M059J (cell line): ENCODE data around the gene BLVRA. TPM values are rescaled to one million over a fixed set of nuclear protein-coding genes. Genes with fewer than 3 reads are reported as not detected.
"Not testable (repeated sequence)": the region's sequence is repeated elsewhere in the genome, so short reads cannot be mapped to it uniquely, and the experiment has no call there.

Experiments used
- DNase-seq: peaks from one replicate; pipeline ENCODE4 v3.0.0-alpha.2; 2012; ENCODE audit warnings: low read depth
- total RNA-seq: library from RNA; depleted of rRNA; stranded (reverse); fragments of >200 nt; shearing (Covaris generic); gene quantifications from 2 replicates; pipeline ENCODE4 v1.2.3, GENCODE V29; 2014

The BLVRA gene
- total RNA-seq, 1 experiment from 2014 or later, result 43.6 TPM

DNA sequence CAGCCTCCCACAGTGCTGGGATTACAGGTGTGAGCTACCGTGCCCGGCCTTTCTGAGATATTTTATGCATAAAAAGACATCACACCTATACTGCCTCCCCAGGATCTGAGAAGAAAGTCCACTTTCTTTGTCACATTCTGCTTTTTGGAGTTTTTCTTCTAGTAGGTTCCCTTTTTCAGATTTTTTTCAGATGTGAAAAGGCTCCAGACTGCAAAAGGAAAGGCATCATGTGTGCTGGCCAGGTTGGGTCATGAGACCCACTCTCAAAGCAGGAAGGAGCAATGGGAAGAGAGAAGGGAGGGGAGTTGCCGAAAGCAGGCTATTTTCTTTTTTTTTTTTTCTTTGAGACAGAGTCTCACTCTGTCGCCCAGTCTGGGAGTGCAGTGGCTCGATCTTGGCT, 10.8 kb downstream of the BLVRA start:
- DNase-seq, result no peak

DNA sequence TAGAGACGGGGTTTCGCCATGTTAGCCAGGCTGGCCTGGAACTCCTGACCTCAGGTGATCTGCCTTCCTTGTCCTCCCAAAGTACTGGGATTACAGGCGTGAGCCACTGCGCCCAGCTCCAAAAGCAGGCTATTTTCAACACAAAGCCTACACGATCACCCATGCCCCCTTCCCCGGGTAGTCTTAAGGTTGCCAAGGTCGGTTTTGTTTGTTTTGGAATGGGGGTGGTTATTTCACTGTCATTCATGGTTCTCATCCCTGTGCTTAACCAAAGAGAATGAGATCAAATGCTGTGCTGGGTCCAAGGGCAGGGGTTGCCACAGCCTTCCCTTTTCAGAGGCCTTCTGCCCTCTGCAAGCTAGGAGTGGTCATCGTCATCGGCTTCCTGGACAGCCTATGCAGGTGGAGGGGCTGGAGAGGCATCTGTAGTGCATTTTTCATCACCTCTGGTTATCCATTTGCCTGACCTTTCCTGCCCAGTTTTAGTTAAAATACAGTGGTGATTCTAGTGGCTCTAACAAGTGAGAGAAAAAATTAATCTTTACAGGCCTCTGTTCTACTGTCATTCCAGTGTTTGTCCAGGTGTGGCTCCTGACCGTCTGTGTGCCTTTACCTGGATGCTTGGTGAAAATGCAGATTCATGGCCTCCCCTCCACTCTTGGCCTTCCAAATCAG, 11.4 kb downstream of the BLVRA start:
- no peak for DNase-seq

GRCh38 chr7:43771128-43771527, 12.6 kb downstream of the BLVRA start:
- DNase-seq, result no peak

- no peak for DNase-seq
These were observed 13.1 kb downstream of the BLVRA start for GRCh38 chr7:43771573-43771972.

DNA sequence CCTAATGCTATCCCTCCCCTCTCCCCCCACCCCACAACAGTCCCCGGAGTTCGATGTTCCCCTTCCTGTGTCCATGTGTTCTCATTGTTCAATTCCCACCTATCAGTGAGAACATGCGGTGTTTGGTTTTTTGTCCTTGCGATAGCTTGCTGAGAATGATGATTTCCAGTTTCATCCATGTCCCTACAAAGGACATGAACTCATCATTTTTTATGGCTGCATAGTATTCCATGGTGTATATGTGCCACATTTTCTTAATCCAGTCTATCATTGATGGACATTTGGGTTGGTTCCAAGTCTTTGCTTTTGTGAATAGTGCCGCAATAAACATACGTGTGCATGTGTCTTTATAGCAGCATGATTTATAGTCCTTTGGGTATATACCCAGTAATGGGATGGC, 14.8 kb downstream of the BLVRA start:
- DNase-seq, result not testable (repeated sequence)

DNA sequence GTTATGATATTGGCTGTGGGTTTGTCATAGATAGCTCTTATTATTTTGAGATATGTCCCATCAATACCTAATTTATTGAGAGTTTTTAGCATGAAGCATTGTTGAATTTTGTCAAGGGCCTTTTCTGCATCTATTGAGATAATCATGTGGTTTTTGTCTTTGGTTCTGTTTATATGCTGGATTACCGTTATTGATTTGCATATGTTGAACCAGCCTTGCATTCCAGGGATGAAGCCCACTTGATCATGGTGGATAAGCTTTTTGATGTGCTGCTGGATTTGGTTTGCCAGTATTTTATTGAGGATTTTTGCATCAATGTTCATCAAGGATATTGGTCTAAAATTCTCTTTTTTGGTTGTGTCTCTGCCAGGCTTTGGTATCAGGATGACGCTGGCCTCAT, 16.8 kb downstream of the BLVRA start:
- DNase-seq, result not testable (repeated sequence)

GRCh38 chr7:43778293-43779044, 20.0 kb downstream of the BLVRA start:
- not testable (repeated sequence) for DNase-seq

GRCh38 chr7:43779045-43779812, 20.7 kb downstream of the BLVRA start:
- DNase-seq, result no peak

DNA sequence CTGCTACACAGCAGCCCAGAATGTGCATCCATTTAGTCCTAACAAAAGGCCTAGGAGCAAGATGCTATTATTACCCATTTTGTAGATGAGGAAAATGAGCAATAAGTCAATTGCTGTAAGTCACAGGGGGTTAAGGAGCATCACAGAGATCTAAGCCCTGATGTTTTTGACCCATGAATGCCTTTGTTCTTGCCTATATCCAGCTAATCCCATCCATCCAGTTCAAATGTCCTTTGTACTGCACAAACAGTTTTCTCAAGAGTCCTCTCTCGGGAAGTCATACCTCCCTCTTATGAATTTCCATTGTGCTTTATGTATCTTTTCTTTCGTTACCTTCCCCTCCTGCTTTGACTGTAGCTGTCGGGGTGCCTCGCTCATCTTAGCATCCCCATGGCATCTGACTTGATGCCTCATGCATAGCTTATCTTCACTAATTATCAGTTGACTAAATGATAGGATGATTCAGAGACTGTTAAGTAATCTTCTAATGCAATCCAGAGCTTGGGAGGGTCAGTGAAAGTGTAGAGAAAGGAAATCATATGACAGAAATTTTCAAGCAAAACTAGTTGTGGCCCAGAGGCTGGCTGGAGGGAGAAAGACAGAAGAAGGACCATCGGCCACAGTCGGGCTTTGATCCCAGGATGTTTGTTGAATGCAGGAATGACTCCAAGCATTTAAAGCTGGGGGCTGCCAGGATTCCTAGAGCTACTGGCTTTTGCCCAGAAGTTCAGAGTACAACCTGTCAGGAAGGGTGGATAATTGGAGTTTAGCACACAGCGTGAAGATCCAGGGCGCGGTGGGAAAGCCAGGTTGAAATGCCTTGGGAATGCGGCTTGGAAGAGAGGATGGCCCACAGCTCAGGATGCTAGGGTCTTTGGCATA, 23.5 kb downstream of the BLVRA start:
- DNase-seq, result peak; percentile 40

DNA sequence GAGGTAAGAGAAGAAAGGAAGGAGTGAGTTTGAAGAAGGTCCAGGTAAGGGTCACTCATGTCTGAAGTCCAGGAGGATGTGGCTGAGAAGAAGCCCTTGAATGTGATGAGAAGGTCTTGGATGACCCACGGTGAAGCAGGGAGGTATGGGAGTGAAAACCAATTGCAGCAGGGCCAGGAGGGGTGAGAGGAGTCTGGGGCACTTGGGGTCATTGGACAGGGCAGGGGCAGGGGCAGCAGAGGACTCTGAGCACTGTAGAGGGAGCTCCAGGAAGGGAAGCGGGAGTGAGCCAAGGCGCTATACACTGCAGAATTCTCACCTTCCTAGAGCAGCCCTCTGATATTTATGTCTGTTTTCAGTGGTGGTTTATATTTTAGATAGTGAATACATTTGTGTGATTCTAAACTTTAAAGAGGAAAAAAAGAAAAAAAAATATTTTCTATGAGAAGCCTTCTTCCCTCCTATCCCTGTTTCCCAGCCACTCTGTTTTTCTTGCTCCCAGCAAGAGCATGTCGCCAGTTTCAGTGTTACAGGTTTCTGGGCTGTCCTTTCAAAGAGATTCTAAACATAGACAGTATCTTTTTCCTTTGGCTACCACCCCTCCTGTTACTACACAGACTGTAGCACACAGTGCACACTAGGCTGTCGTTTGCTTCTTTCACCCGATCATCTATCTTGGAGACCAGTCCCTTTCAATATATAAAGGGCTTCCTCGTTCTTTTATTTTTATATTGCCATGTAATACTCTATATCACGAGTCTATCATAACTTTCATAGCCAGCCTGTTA, 24.5 kb downstream of the BLVRA start:
- DNase-seq, result no peak

- no peak for DNase-seq
These were observed 25.6 kb downstream of the BLVRA start for GRCh38 chr7:43784030-43784584.

GRCh38 chr7:43784585-43785087, 26.2 kb downstream of the BLVRA start:
- DNase-seq, result not testable (repeated sequence)

DNA sequence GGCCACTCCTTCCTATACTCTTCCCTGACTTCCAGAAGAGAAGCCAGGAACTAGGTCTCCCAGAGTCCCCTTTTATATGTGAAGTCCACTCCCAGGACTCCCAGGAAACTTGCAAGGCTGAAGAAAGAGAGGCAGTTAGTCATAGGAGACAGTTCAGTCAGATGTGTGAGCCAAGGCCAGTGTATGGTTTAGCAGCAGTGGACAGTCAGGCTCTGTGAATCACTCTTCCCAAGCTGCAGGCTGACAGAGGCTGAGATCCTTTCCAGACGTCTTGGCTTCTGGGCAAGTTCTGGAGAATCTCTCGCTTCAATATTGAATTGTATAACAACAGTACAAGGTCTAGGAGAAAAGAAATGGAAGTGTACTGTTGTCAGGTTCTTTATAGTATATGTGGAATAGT, 26.9 kb downstream of the BLVRA start:
- peak; percentile 79 for DNase-seq

- no peak for DNase-seq
These were observed 29.3 kb downstream of the BLVRA start for GRCh38 chr7:43787771-43788170.

DNA sequence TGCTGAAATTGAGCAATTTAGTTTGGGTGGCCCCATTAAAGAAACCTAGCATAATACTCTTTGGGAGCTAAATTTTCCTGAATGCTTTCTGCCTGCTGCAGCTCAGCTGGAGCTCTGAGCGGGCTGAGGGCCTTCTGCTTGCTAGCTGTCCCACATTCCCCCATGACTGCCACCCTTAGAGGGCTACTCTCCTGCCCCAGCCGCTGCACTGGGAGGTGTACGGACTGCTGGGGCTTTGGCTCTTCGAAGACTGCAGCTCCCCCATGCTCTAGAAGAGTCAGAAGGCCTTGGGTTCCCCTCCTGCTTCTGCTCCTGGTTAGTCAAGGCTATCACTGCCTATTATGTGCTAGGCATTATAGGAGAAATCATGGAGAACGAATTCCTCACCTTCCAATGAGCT, 31.5 kb downstream of the BLVRA start:
- DNase-seq, result no peak

DNA sequence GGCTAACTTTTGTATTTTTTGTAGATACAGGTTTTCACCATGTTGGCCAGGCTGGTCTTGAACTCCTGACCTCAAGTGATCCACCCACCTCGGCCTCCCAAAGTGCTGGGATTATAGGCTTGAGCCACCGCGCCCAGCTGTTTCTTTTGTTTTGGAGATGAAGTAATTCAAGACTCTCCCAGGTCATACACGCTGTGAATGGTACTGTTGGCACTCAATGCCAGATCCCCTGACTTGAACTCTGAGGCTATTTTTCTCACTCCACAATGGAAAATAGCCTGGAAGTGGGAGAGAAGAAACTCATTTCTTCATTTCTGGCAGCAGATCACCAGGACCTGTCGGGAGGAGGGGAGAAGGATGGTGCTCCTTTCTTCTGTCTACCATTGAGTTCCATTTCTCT, 32.4 kb downstream of the BLVRA start:
- no peak for DNase-seq

DNA sequence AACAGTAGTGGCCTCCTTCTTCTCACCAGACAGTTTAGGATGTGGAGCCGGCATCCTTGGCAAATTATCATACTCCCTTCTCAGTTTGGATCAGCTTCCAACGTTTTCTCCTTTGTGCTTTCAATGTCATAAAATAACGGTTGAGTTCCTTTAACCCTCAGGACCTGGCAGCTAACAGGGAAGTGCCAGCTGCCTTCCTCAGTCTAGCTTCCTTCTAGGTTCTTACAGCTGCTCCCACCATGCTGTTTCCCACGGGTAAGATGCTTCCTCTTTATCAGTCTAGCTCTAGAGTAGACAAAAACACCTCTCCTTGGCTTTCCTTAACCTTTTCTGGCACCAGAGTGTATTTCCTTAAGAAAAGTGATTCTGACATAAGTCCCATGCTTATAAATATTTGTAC, 33.2 kb downstream of the BLVRA start:
- no peak for DNase-seq

DNA sequence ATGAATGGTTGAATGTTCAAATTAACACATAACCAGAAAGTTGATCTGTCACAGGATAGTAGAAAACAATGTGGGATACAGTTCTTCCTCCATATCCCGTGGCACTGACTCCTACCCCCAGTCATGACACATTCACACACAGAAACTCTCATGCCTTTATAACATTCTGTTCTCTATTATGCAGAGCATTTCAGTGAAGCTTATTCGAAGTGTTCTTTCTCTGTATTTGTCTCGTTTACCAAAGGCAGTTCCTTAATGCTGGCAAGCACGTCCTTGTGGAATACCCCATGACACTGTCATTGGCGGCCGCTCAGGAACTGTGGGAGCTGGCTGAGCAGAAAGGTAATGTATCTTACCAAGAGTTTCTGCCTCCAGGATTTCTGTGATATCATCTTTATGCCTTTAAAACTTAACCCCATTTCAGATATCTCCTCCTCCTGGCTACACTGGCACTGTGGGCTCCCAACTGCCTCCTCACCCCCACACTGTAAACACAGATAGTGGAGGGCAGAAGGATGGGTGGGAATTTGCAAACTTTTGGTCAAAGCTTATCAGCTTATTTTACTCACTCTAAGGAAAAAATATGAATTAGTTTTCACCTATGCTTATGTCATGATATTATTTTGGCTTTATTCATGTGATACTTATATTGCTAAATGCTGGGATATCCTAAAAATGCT, 34.1 kb downstream of the BLVRA start:
- no peak for DNase-seq

DNA sequence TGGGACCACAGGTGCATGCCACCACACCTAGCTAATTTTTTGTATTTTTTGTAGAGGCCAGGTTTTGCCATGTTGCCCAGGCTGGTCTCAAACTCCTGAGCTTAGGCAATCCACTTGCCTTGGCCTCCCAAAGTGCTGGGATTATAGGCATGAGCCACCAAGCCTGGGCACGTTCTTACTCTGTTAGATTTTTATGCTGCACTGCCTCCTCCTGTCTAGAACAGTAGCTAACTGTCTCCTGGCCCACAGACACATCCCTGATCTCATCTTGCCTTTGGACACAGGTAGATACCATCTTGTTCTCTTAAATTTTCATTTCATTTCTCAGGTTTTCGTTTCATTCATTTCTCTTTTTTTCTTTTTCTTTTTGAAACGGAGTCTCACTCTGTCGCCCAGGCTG, 41.1 kb downstream of the BLVRA start:
- DNase-seq, result no peak

- DNase-seq, result no peak
These were observed 45.4 kb downstream of the BLVRA start for GRCh38 chr7:43803865-43804264.
